Esophagus squamous epithelium (tissue), 4 donors: Measurements from ENCODE around the gene VIPR2.

Experiments
- CTCF ChIP-seq, 6 experiments: fragments of 450-650 bp in 4 of 6; fragments of 200-600 bp in 2 of 6; sonication (generic) in 2 of 6; IDR thresholded peaks; one replicate each; pipeline ENCODE4 v1.5.1; 2016 to 2019; ENCODE audit warnings: antibody characterized with exemption in 6 of 6, mild to moderate bottlenecking in 4 of 6, moderate library complexity in 4 of 6
- POLR2A ChIP-seq, 4 donors: fragments of 450-650 bp; IDR thresholded peaks; one replicate each; pipeline ENCODE4 v1.6.1; 2017; ENCODE audit warnings: antibody characterized with exemption in 4 of 4, mild to moderate bottlenecking in 4 of 4, moderate library complexity in 3 of 4

- no peak for TF ChIP-seq CTCF (IDR thresholded peaks at IDR 0.05)
- TF ChIP-seq POLR2A (IDR thresholded peaks at IDR 0.05), result no peak
These were observed 152.6 kb downstream of the VIPR2 start for GRCh38 chr7:158991824-158992621.
